Measurements from ENCODE around the gene GNG12. TPM values are rescaled to one million over a fixed set of nuclear protein-coding genes. Genes with fewer than 3 reads are reported as not detected.

Gene GNG12
- total RNA-seq, 4 donors from 2014 or later = 89.6 to 129 (median 90.9) TPM

GRCh38 chr1:67831850-67832513 is 1.3 kb downstream of the GNG12 start:
- peak; percentile 81 to 86 for DNase-seq (ENCODE audit: low spot score in 2 of 2)
- under 1% methylated on average over 34 of the region's 34 CpGs for WGBS
- Histone ChIP-seq H3K27ac (peak overlapping the region; percentile 91), H3K9me3 (no peaks in the 10 kb centered on the region), H3K27me3 (no peaks in the 10 kb centered on the region), H3K36me3 (no peaks in the 10 kb centered on the region), H3K4me3 (peak overlapping the region; percentile 82), H3K4me1 (peaks cover 48% of the 10 kb centered on the region)
- TF ChIP-seq CTCF (IDR thresholded peaks at IDR 0.05) (no peak), POLR2AphosphoS5 (IDR thresholded peaks at IDR 0.05) (peak in 2 of 3 donors; percentile 6 to 31), POLR2A (IDR thresholded peaks at IDR 0.05) (peak in 1 of 2 donors; percentile 49)

- H3K4me1 ChIP-seq = peaks cover 44% of the 10 kb centered on the region
- WGBS = 9% methylated on average over 7 of the region's 7 CpGs
Observed at GRCh38 chr1:67830928-67831830, 2.1 kb downstream of the GNG12 start.

GRCh38 chr1:67830226-67830625 is 3.0 kb downstream of the GNG12 start:
- DNase-seq (ENCODE audit: low spot score in 2 of 2) = no peak
- no peaks in the 10 kb centered on the region for H3K27me3 ChIP-seq
- TF ChIP-seq POLR2A (IDR thresholded peaks at IDR 0.05) (no peak), CTCF (IDR thresholded peaks at IDR 0.05) (no peak)
- H3K4me1 ChIP-seq = peaks cover 36% of the 10 kb centered on the region
- no peak overlapping the region for H3K4me3 ChIP-seq
- 53% methylated on average over 5 of the region's 5 CpGs for WGBS
- H3K9me3 ChIP-seq = no peaks in the 10 kb centered on the region
- no peaks in the 10 kb centered on the region for H3K36me3 ChIP-seq
- H3K27ac ChIP-seq = peak overlapping the region; percentile 91

More at GRCh38 chr1:67830928-67831830, 2.1 kb downstream of the GNG12 start:
- Histone ChIP-seq H3K36me3 (no peaks in the 10 kb centered on the region), H3K27me3 (no peaks in the 10 kb centered on the region), H3K27ac (peak overlapping the region; percentile 91), H3K9me3 (no peaks in the 10 kb centered on the region), H3K4me3 (peak overlapping the region; percentile 82)
- DNase-seq (ENCODE audit: low spot score in 2 of 2) = no peak
- no peak for TF ChIP-seq CTCF (IDR thresholded peaks at IDR 0.05)
- no peak for TF ChIP-seq EP300 (IDR thresholded peaks at IDR 0.05)
- no peak for TF ChIP-seq POLR2A (IDR thresholded peaks at IDR 0.05)
- no peak for TF ChIP-seq POLR2AphosphoS5 (IDR thresholded peaks at IDR 0.05)

- DNase-seq (ENCODE audit: low spot score in 2 of 2) = no peak
- Histone ChIP-seq H3K27ac (no peak overlapping the region), H3K36me3 (no peaks in the 10 kb centered on the region), H3K9me3 (no peaks in the 10 kb centered on the region), H3K4me3 (no peak overlapping the region), H3K4me1 (peaks cover 38% of the 10 kb centered on the region), H3K27me3 (no peaks in the 10 kb centered on the region)
- TF ChIP-seq POLR2A (IDR thresholded peaks at IDR 0.05) (no peak), CTCF (IDR thresholded peaks at IDR 0.05) (no peak), POLR2AphosphoS5 (IDR thresholded peaks at IDR 0.05) (no peak), EP300 (IDR thresholded peaks at IDR 0.05) (no peak)
- 100% methylated on average over 4 of the region's 4 CpGs for WGBS
Observed at GRCh38 chr1:67827688-67828087, 5.6 kb downstream of the GNG12 start.

GRCh38 chr1:67825591-67825990 is 7.7 kb downstream of the GNG12 start:
- WGBS = 83% methylated on average over 4 of the region's 4 CpGs
- H3K4me3 ChIP-seq = no peak overlapping the region
- no peaks in the 10 kb centered on the region for H3K36me3 ChIP-seq
- TF ChIP-seq POLR2AphosphoS5 (IDR thresholded peaks at IDR 0.05) (no peak), POLR2A (IDR thresholded peaks at IDR 0.05) (no peak), CTCF (IDR thresholded peaks at IDR 0.05) (no peak), EP300 (IDR thresholded peaks at IDR 0.05) (no peak)
- H3K27me3 ChIP-seq = no peaks in the 10 kb centered on the region
- H3K4me1 ChIP-seq = peaks cover 28% of the 10 kb centered on the region
- no peaks in the 10 kb centered on the region for H3K9me3 ChIP-seq
- no peak for DNase-seq (ENCODE audit: low spot score in 2 of 2)
- H3K27ac ChIP-seq = no peak overlapping the region
